Hepatocyte (in vitro differentiated cells): ENCODE data around the gene SYNDIG1.

Experiments used
- EZH2 ChIP-seq: fragments of 200-600 bp; sonication (generic); IDR thresholded peaks from 2 replicates; pipeline ENCODE4 v1.6.1; 2016; ENCODE audit warnings: antibody characterized with exemption, mild to moderate bottlenecking, borderline replicate concordance
- EZH2phosphoT487 ChIP-seq: fragments of 200-600 bp; sonication (generic); IDR thresholded peaks from one replicate; pipeline ENCODE4 v1.6.1; 2018; ENCODE audit warnings: antibody characterized with exemption, mild to moderate bottlenecking, low read depth, moderate library complexity; ENCODE audit not compliant: unreplicated experiment, severe bottlenecking
- TF ChIP-seq, protein P1 (sequence below): fragments of 200-600 bp; sonication (generic); IDR thresholded peaks from 2 replicates; pipeline ENCODE4 v1.5.1; 2016; ENCODE audit warnings: antibody characterized with exemption, mild to moderate bottlenecking; ENCODE audit not compliant: poor library complexity

DNA sequence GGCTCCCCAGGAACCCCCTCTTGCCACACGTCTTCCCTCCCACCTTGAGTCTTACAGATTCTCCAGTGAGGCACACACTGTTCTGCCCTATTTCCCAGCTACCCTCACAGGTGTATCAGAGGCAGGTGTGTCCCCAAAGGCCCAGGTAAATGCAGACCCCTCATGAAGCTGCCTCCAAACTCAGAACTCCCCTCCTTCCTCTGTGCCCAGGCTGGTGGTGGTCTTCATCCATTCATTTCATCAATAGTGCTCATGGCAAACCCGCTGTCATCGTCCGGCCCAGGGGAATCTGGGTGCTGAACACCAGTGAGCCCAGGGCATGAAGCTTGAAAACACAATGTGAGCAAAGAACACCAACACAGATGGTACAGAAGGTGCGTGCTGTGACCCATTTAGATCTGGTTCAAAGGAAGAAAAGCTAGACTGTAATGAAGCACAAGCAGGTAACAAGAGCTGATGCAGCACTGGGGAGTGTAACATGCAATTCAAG is 213.1 kb downstream of the SYNDIG1 start:
- TF ChIP-seq, protein P1, sequence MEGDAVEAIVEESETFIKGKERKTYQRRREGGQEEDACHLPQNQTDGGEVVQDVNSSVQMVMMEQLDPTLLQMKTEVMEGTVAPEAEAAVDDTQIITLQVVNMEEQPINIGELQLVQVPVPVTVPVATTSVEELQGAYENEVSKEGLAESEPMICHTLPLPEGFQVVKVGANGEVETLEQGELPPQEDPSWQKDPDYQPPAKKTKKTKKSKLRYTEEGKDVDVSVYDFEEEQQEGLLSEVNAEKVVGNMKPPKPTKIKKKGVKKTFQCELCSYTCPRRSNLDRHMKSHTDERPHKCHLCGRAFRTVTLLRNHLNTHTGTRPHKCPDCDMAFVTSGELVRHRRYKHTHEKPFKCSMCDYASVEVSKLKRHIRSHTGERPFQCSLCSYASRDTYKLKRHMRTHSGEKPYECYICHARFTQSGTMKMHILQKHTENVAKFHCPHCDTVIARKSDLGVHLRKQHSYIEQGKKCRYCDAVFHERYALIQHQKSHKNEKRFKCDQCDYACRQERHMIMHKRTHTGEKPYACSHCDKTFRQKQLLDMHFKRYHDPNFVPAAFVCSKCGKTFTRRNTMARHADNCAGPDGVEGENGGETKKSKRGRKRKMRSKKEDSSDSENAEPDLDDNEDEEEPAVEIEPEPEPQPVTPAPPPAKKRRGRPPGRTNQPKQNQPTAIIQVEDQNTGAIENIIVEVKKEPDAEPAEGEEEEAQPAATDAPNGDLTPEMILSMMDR: no peak
- no peak for TF ChIP-seq EZH2
- no peak for TF ChIP-seq EZH2phosphoT487
